ENCODE results near the gene KRT6C.
"Not testable (repeated sequence)": the region's sequence is repeated elsewhere in the genome, so short reads cannot be mapped to it uniquely, and the experiment has no call there.

The KRT6C gene

DNA sequence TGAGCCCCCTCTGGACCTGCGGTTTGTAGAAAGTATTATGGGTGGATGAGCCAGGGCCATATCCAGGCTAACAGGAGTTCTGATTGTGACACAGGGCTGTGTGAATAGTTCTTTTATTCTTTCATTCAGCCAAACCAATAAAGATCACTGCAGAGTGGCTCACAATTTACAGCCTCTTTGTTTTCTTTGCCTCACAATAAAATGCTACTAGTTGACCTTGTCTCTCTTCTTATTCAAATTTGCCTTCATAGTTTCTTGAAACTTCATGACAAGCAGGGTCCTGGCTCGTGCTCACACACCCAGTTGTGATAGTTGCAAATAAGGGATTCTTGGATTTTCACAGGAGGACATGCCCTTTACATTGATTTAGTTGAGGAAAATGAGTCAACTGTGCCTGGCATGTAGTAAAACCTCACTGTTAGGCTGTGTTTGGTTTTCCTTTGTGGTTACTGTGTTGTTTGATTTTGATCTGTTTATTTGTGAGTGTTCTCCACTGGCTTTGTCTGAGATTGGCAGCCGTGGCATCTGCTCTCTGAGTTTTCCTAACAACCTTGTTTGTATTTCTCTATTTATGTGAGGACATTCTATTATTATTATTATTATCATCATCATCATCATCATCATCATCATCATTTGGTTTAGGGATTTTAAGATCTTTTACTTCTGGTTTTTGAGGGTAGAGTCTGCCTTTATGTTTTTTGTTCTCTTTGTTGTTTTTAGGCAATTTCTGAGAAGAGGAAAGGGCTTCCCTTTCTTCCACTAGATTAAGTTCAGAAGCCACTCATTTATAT, 19.0 kb downstream of the KRT6C start:
- DNase-seq: no peak

DNA sequence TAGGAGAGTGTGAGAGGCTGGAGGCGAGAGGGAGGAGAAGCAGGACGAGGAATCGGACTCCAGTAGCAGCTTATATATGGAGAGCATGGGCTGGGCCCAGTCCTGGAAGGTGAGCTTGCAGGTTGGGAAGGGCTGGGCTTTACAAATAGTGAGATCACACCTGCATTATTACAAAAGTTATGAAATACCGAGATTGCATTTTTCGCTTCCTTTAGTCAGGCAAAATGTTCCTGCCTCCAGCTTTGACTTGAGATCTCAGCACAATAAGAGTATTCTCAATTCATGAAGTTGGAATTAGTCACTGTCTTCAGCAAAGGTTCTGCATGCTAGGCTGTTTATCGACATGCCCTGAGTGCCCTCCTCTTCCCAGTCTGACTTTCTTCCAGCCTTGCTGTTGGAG, 21.5 kb downstream of the KRT6C start, which contains the start of gene KRT6B:
Gene KRT6B (minus strand): TSS at position 46 of the 400 bp plus-strand sequence. CDS start 68 bp downstream, outside the sequence.
- no peak for DNase-seq

DNA sequence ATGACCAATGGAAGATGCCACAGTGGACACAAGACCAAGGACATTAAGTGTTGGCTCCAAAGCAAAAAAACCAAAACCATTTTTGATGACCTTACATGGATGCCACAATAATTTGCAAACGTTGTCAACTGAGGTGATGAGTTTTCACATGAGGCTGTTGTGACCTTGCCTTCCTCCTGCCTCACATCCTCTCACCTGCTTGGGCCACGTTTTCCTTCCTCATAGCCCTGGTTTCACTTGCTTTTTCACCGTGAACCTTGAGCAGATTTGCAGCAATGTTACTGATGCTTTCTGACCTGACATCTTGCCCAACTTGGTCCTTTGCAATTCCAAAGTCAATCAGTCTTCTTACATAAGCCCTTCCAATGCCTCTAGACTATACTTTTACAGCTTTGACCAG, 25.4 kb downstream of the KRT6C start:
- DNase-seq: no peak

DNA sequence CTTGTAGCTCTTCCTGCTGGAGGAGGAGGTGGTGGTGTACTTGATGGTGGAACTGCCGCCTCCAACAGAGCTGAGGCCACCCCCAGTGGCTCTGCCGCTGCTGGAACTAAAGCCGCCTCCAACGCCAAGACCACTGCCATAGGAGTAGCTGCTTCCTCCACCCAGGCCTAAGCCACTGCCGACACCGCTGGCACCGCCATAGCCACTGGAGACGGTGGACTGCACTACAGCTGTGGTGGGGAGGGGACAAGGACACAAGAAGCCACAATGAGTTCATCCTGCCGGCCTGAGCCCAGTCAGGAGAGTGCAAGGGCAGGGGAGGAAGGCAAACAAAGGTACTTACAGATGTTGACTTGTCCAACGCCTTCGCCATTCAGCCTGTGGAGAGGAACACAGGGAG, 26.4 kb downstream of the KRT6C start:
- not testable (repeated sequence) for DNase-seq

DNA sequence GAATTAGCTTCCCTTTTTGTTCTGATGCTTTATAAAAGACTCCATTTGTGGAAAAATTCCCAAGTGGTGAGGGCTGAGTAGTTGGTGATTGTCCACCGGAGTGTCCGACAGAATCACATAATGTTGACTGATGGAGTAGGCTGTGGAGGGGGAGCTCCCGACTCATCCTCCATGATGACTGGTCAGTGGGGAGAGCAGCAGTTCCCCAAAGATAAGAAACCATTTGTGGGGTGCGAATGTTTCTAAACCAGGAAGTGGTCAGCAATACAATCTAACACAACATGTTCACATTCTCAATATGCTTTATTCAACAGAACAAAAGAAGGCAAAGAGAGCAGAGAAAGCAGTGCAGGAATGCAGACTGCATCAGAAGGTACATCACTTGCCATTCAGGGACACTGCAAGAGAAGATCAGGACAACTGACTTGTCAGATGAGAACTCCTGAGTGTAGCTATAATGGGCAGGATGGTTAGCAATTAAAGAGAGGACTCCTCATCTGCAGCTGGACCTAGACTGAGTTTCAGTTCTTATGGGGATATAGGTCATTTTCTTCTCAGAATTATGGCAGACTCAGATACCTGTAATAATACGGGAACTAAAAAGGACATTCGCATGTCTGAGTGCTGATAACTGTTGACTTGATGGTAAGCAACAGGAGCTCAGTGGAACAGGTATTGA, 27.1 kb downstream of the KRT6C start:
- DNase-seq: peak; percentile 21

DNA sequence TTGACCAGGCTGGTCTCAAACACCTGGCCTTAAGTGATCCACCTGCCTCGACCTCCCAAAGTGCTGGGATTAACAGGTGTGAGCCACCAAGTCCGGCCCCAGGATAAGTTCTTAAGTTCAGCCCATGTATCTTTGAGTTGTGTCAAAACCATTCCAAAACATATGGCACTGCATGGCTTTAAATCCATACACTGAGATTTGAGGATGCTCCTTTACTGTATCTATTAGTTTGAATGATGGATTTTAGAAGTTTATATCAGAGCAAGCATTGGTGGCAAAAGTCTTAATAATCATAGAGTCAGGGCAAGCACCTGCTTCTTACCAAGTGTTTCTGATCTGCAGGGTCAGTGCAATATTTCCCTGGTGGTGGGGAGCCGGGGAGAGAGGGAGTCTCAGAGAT, 27.7 kb downstream of the KRT6C start:
- no peak for DNase-seq

DNA sequence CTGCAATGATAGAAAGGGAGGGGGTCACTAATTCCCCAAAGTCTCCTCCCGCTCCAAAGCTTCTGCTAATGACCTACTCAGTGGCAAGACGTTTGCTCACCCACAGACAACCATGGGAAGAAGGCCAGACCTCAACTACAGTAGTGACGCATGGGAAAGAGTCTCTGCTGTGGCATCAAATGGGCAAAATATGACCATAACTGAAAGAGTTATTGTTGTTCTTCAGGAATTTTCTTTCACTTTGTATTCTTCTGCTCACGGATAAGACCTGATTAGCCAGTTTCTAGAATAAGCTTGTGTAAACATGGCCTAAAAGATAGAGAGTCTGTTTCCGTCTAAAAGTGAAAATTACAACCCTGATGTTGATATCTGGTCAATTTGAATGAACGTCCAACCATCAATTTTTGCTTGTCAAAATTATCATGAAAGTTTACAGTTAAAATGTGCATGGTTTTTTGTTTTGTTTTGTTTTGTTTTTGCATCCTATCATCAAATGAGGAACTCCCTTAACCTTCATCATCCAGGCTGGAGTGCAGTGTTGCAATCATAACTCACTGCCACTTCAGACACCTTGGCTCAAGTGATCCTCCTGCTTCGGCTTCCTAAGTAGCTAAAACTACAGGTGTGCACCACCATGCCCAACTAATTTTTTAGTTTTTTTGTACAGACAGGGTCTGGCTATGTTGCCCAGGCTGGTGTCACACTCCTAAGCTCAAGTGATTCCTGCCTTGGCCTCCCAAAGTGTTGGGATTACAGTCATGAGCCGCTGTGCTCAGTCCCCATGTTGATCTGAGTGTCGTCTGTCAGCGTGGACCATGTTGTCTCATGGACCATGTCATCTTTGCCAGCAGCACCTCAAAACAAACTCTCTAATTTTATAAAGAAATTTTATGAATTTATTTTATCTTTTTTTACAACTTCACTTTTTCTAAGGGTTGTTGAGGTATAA, 28.7 kb downstream of the KRT6C start:
- no peak for DNase-seq

DNA sequence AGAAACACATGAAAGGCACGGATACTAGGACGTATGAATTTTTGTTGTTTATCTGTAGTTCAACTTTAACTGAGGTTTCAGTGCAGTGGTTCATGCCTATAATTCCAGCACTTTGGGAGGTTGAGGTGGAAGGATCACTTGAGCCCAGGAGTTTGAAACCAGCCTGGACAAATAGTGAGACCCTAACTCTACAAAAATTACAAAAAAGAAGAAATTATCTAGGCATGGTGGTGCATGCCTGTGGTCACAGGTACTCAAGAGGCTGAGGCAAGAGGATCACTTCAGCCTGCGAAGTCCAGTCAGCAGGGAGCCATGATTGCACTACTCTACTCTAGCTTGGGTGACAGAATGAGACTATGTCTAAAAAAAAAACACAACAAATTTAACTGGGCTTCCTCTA, 29.6 kb downstream of the KRT6C start:
- no peak for DNase-seq

DNA sequence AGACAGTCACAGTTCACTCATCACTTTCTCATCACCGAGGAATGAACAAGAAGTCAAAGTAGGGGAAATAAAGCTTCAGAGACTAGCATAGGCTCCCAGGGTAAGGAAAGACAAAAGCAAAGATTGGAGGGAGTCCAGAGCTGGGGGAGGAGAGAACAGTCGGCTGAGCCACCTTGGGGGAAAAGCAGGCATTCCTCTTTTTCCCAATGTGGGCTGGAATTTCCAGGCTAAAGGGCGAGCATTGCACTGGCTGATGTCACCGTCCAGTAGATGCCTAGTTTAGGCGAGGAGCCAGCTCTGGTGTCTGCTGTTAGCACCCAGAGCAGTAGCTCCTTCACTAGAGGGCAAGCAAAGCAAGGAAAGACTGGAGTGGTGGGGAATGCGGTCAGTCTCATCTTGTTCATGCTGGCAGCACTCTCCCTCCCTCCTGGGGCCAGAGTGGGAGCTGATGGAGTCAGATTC, 31.0 kb downstream of the KRT6C start:
- DNase-seq: no peak

DNA sequence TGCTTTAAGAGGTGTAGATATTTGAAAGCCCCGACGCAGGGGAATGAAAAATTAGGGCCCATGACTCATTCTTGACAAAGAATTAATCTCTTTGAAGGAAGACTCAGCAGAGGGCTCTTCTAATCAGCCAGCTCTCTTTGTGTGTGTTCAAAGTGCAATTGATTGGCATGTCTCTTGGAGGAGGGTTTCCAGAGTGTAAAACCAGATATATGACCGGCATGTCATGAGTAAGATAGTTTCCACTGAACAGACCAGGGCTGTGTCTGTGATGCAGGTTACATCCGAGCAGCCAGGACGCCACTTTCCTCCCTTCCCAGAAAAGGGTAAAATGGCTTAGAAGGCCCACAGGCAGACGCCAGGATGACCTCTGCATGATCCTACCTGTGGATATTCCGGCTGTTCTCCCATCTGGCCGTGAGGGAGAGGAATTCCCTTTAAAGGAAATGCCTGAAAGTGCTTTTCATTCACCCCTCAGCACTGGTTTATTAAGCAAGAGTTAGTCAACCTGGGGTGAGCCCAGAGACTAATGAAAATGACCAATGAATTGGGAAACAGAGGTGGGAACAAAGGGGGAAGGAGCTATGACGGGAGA, 32.2 kb downstream of the KRT6C start:
- DNase-seq: no peak

DNA sequence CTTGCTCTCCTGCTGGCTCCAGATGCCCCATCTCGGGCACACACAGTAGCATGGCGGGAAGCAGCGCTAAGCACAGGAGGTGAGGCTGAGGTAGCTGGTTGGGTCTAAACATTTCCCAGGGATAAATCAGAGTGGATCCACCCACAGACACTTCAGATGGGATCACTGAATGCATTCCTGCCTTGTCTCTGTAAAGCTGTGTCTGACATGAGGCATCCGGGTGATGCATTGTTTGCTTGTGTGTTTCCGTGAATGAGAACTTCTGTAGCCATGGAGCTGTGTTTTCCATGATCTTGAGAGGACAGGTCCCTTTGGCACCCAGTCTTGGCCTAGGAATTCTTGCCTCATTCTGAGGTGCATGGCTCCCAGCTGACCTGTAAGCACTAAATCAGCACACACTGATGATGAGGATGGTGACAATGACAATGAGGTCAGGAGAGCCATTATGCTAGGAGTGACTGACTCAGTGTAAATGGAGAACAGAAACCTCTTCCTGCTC, 32.7 kb downstream of the KRT6C start:
- DNase-seq: no peak

DNA sequence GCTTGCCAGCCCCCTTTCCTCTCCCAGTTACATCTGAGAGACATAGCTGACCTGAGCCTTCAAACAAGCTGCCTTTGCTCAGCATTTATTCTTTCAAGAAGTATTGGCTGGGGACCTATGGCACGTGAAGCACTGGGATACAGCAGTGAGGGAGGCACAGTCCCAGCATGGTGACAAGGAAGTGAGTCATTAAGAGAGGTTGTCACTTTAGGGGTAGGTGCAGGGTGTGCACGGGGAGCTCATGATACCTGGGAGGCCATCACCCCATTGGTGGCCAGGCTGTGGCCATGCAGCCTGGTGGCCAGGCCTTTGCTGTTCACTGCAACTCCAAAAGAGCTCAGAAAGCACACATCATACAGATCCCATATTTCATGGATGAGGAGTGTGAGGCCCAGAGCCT, 33.8 kb downstream of the KRT6C start:
- no peak for DNase-seq

DNA sequence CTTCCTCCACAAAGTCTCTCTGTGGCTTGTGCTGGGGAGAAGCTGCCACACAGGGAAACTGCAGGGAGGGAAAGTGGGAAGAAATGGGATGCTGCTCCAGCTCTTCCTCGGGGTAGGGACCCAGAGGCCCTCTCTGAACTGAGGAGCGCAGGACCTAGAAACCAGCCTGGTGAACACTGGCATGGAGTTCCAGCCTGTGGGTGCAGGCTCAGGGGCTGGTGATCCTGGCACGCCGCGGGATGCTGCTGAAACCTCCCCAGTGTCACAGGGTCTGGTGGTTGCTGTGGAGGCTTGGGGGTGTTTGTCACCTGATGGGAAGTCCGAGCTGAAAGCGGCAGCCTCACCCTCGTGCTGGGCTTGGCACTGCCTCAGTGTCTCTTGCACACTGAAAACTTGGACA, 34.2 kb downstream of the KRT6C start:
- no peak for DNase-seq

DNA sequence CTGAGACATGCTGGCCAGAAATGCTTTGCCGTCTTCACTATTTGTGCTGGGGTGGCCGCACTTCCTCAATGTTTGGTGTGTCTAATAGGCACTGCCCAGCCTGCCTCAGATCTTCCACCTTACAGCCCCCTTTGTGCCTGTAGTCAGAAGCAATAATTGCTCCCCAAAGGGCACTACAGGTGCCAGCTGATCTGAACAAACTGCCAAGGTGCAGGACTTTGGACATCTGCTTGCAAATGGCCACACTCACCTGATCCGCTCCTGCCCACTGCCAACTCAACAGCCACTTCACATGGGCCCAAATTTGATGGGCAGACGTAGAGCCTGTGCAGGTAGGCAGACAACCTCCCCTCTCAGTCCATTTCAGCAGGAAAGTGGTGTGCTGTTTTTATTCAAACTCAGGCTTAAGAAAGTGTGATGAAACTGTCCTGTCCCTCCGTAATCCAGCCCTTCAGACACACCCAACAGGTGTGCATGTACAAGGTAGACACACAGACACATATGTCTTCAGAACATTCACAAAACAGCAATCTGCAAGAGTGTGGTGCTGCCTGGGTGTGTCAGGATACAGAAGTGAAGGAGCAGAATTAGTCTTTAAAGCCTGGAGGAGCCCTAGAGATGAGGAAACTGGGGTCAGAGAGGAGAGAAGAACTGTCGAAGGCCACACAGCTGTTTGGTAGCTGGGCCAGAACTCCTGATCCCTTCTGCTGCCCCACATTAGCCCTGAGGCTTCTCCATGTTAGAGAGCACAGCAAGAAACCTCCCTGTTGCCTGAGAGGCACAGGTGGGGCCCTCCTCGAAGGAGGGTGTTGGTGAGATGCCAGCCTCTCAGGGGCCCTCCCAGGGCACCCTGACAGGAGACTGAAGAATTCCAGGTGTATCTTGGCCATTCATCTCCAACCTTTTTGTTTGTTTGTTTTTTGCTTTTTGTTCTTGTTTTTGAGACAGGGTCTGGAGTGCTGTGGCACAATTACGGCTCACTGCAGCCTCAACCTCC, 35.0 kb downstream of the KRT6C start:
- no peak for DNase-seq

DNA sequence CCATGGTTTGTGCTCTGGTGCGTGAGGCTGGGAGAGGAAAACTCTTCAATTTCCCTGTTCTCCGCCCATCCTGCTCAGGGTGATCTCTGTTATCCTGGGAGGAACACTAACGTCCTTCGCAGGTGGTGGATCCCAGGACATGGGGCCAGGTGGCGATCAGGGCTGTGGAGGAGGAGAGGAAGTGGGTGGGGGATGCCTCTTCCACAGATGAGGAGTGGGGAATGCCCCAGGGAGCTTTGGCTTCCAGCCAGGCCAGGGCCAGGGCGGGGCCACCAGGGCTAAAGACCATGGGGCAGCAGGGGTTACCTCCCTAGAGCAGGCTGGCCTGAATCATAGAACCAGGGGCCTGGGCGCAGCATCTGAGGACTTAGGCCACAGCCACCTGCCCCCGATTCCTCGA, 36.1 kb downstream of the KRT6C start:
- DNase-seq: no peak

DNA sequence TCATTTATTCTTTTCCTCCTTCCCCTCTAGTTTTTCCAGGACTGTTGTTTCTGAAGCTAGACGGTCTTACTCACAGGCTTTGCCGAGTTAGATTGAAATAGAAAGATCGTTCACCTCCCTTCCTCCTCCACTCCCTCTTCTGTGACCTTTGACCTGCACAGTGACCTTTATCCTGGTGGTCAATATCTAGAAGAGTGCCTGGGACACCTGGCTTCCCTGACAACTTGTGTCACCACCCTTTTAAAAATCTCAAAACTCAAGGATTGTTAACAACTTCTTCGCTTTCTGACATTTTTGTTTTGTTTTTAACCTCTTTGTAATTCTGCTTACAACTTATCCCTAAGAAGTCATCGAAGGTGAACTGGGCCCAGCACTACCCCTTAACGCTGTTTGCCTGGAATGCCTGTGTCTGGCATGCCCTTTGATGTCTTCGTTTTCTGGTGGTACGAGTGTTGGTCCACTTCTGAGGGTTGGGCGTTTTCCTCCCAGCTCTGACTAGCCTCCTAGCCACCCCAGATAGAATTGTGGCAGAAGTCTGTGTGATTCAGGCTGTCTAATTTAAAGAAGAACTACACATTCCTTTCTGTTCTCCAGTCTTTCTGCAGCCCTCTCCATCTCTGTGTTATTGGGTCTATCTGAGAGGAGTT, 36.7 kb downstream of the KRT6C start:
- DNase-seq: no peak

DNA sequence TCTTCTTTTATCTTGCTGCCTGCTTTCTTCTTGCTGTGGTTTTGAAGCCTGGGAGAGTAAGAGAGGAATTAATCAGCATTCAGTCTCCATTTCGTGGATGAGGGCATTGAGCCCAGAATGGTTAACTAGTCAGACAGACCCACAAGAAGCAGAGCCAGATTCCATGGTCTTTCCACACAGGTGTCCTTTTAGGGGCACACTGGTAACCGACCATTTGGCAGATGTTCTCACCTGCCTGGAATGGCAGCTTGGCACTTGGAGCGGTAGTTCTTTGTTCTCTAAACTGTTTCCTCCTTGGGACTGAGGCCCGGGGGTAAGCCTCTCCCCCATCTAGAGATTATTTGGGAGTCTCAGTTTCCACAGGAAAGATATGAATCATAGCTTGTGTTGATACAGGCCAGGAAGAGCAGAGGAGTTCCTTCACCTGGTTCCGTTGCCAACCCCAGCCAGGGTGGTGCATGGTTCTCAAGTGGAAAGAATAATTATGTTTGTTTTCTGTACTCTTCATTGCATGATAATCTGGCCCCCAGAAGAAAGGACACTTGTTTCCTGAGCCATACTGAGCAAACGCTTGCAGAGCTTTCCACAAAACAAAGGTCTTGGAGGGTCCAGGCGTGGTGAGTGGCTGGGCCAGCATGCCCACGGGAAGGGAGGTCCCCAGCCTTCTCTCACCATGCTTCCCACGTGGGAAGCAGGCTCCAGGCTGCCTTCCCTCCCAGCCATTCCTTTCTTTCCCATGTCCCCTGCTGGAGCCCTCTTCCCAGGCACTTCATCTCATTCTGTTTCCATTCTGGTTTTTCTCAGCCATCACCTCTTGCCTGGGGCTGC, 37.4 kb downstream of the KRT6C start:
- DNase-seq: no peak

DNA sequence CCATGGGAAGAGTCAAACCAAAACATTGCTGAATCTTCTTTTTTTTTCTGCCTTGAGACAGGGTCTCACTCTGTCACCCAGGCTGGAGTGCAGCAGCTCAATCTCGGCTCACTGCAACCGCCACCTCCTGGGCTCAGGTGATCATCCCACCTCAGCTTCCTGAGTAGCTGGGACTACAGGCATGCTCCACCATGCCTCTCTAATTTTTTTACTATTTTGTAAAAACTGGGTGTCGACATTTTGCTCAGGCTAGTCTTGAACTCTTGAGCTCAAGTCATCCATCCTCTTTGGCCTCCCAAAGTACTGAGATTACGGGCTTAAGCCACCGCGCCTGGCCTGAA, 38.0 kb downstream of the KRT6C start:
- no peak for DNase-seq

DNA sequence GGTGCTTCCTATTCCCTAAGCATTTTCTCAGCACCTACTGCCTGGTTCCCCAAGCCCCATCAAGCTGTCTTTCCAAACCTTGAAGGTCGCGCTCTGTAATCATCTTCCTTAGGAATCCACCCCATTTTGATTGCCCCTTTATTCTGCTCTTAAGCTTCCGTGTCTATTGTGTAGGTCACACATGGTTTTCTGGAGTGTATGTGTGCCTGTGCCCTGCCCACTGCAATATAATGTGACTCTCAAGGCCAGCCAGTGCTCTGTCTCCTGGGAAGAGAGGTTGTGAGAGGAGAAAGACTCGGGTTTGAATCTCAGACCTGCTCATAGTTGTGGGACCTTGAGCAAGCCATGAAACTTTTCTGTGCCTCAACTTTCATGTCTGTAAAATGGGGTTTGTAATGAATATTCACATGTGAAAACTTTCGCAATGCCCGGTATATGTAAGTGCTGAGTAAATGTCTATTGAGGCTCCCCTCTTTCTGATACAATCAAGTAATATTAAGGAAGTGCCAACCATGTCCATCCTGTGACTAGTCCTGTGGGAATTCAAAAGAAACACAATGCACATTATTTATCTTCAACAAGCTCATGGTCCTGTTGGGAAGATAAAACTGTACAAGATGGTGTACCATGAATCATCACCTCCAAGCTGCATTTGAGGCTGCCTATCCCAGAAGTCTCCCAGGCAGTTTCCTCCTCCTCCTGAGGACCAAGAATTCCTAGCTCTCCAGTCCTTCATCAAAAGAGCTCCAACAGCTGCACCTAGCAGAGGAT, 38.7 kb downstream of the KRT6C start:
- DNase-seq: no peak
